Osteoblast (primary cell): ENCODE data around the gene COBLL1. TPM values are rescaled to one million over a fixed set of nuclear protein-coding genes. Genes with fewer than 3 reads are reported as not detected.

Experiments used
- DNase-seq: peaks from one replicate; pipeline ENCODE4 v3.0.0; 2011; ENCODE audit warnings: low spot score, mixed read lengths; ENCODE audit not compliant: insufficient read length; ENCODE audit errors: missing footprints
- H2AFZ ChIP-seq: 2 replicates; pipeline ENCODE4 v1.6.0; 2011; ENCODE audit warnings: mild to moderate bottlenecking, low read length
- H3K27ac ChIP-seq: 2 replicates; pipeline ENCODE4 v1.5.1; 2011; ENCODE audit warnings: mild to moderate bottlenecking, low read depth, low read length, moderate library complexity
- H3K27me3 ChIP-seq: 2 replicates; pipeline ENCODE4 v1.6.0; 2012; ENCODE audit warnings: mild to moderate bottlenecking, control low read depth, inconsistent platforms, low read length, moderate library complexity; ENCODE audit not compliant: insufficient read depth
- H3K36me3 ChIP-seq: 2 replicates; pipeline ENCODE4 v1.5.1; 2011; ENCODE audit warnings: mild to moderate bottlenecking, low read length, control low read depth, moderate library complexity; ENCODE audit not compliant: insufficient read depth
- H3K4me1 ChIP-seq: 2 replicates; pipeline ENCODE4 v1.5.1; 2011; ENCODE audit warnings: mild to moderate bottlenecking, low read length, control low read depth, moderate library complexity; ENCODE audit not compliant: insufficient read depth
- H3K4me2 ChIP-seq: 2 replicates; pipeline ENCODE4 v1.6.0; 2011; ENCODE audit warnings: mild to moderate bottlenecking, low read length; ENCODE audit not compliant: insufficient read depth
- H3K4me3 ChIP-seq: fragments of 200-600 bp; sonication (generic); 3 replicates; pipeline ENCODE4 v1.5.1; 2012; ENCODE audit warnings: mild to moderate bottlenecking, low read length, inconsistent platforms; ENCODE audit not compliant: insufficient read depth
- H3K79me2 ChIP-seq: 2 replicates; pipeline ENCODE4 v1.6.0; 2012; ENCODE audit warnings: mild to moderate bottlenecking, low read length, control low read depth, inconsistent platforms; ENCODE audit not compliant: insufficient read depth
- H3K9me3 ChIP-seq: 2 replicates; pipeline ENCODE4 v1.5.1; 2011; ENCODE audit warnings: low read depth, low read length, control low read depth
- H4K20me1 ChIP-seq: 2 replicates; pipeline ENCODE4 v1.6.0; 2012; ENCODE audit warnings: mild to moderate bottlenecking, low read length, control low read depth; ENCODE audit not compliant: insufficient read depth
- total RNA-seq: library from RNA; depleted of rRNA; stranded (reverse); fragments of >200 nt; gene quantifications from 2 replicates; pipeline ENCODE4 v1.2.3, GENCODE V29; 2012
- TF ChIP-seq, protein P1 (sequence below): IDR thresholded peaks from 2 replicates; pipeline ENCODE4 v1.5.1; 2011; ENCODE audit warnings: mild to moderate bottlenecking, low read depth, low read length, moderate library complexity; ENCODE audit errors: extremely low read depth

COBLL1 gene
- total RNA-seq, 1 donor = 10.9 TPM

- Histone ChIP-seq H3K27ac (no peak overlapping the region), H3K9me3 (no peaks in the 10 kb centered on the region), H3K4me2 (no peak overlapping the region), H3K79me2 (no peaks in the 10 kb centered on the region), H3K4me3 (no peak overlapping the region), H4K20me1 (no peaks in the 10 kb centered on the region), H3K4me1 (no peaks in the 10 kb centered on the region), H2AFZ (no peak overlapping the region), H3K27me3 (no peaks in the 10 kb centered on the region), H3K36me3 (no peaks in the 10 kb centered on the region)
- TF ChIP-seq, protein P1, sequence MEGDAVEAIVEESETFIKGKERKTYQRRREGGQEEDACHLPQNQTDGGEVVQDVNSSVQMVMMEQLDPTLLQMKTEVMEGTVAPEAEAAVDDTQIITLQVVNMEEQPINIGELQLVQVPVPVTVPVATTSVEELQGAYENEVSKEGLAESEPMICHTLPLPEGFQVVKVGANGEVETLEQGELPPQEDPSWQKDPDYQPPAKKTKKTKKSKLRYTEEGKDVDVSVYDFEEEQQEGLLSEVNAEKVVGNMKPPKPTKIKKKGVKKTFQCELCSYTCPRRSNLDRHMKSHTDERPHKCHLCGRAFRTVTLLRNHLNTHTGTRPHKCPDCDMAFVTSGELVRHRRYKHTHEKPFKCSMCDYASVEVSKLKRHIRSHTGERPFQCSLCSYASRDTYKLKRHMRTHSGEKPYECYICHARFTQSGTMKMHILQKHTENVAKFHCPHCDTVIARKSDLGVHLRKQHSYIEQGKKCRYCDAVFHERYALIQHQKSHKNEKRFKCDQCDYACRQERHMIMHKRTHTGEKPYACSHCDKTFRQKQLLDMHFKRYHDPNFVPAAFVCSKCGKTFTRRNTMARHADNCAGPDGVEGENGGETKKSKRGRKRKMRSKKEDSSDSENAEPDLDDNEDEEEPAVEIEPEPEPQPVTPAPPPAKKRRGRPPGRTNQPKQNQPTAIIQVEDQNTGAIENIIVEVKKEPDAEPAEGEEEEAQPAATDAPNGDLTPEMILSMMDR = no peak
- no peak for DNase-seq
These were observed 74.7 kb downstream of the COBLL1 start for GRCh38 chr2:164766954-164767320.

GRCh38 chr2:164766216-164766953 lies 75.2 kb downstream of the COBLL1 start:
- Histone ChIP-seq H3K36me3 (no peaks in the 10 kb centered on the region), H3K4me2 (no peak overlapping the region), H3K27me3 (no peaks in the 10 kb centered on the region), H3K4me3 (no peak overlapping the region), H4K20me1 (no peaks in the 10 kb centered on the region), H3K4me1 (no peaks in the 10 kb centered on the region), H3K79me2 (no peaks in the 10 kb centered on the region), H2AFZ (no peak overlapping the region), H3K9me3 (no peaks in the 10 kb centered on the region), H3K27ac (no peak overlapping the region)
- DNase-seq = no peak
- TF ChIP-seq, protein P1 = no peak

GRCh38 chr2:164764996-164765395 lies 76.6 kb downstream of the COBLL1 start:
- Histone ChIP-seq H3K4me1 (no peaks in the 10 kb centered on the region), H2AFZ (no peak overlapping the region), H3K27me3 (no peaks in the 10 kb centered on the region), H3K79me2 (no peaks in the 10 kb centered on the region), H4K20me1 (no peaks in the 10 kb centered on the region), H3K36me3 (no peaks in the 10 kb centered on the region), H3K27ac (no peak overlapping the region), H3K4me2 (no peak overlapping the region), H3K9me3 (no peaks in the 10 kb centered on the region), H3K4me3 (no peak overlapping the region)
- DNase-seq = no peak
- TF ChIP-seq, protein P1 = no peak

GRCh38 chr2:164764474-164764873 lies 77.1 kb downstream of the COBLL1 start:
- Histone ChIP-seq H3K79me2 (no peaks in the 10 kb centered on the region), H3K4me3 (no peak overlapping the region), H2AFZ (no peak overlapping the region), H3K4me1 (no peaks in the 10 kb centered on the region), H3K9me3 (no peaks in the 10 kb centered on the region), H3K36me3 (no peaks in the 10 kb centered on the region), H3K27ac (no peak overlapping the region), H4K20me1 (no peaks in the 10 kb centered on the region), H3K27me3 (no peaks in the 10 kb centered on the region), H3K4me2 (no peak overlapping the region)
- DNase-seq = no peak
- TF ChIP-seq, protein P1 = no peak
